ENCODE data around the gene DNAJB7. TPM values are rescaled to one million over a fixed set of nuclear protein-coding genes. Genes with fewer than 3 reads are reported as not detected.

The DNAJB7 gene
- total RNA-seq, 1 experiment from 2014 or later = not detected

DNA sequence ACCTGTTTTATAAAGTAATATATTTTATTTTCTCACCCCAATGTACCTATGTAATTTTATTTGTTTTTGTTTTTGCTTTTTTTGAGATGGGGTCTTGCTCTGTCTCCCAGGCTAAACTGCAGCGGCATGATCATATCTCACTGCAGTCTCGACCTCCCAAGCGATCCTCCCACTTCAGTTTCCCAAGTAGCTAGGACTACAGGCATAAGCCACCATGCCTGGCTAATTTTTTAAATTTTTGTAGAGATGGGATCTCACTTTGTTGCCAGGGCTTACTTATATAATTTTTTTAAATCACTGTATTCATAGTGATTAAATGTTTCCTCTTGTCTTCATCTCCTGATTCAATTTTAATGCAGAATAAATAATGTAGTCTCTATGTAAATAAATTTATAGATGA lies 13.2 kb upstream of the DNAJB7 start:
- H3K79me2 ChIP-seq (ENCODE audit: insufficient read depth, low read length) = no peaks in the 10 kb centered on the region
- H3K36me3 Mint-ChIP-seq (ENCODE audit: insufficient read depth in 1 of 3, low read depth in 3 of 3) = peaks cover 2 to 9% (median 4%) of the 10 kb centered on the region in 3 experiments; a peak in 5 of 7 replicates
- H3K79me1 ChIP-seq (ENCODE audit: insufficient read depth, low read depth, low read length, poor library complexity, severe bottlenecking) = no peaks in the 10 kb centered on the region
- TF ChIP-seq, protein P1, sequence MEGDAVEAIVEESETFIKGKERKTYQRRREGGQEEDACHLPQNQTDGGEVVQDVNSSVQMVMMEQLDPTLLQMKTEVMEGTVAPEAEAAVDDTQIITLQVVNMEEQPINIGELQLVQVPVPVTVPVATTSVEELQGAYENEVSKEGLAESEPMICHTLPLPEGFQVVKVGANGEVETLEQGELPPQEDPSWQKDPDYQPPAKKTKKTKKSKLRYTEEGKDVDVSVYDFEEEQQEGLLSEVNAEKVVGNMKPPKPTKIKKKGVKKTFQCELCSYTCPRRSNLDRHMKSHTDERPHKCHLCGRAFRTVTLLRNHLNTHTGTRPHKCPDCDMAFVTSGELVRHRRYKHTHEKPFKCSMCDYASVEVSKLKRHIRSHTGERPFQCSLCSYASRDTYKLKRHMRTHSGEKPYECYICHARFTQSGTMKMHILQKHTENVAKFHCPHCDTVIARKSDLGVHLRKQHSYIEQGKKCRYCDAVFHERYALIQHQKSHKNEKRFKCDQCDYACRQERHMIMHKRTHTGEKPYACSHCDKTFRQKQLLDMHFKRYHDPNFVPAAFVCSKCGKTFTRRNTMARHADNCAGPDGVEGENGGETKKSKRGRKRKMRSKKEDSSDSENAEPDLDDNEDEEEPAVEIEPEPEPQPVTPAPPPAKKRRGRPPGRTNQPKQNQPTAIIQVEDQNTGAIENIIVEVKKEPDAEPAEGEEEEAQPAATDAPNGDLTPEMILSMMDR (conservative IDR thresholded peaks at IDR 0.05) = no peak
- H3K27me3 ChIP-seq (ENCODE audit: insufficient read depth, low read length) = no peaks in the 10 kb centered on the region
- no peak overlapping the region for H3K23ac ChIP-seq (ENCODE audit: insufficient read length, low read depth, low read length)
- H2BK20ac ChIP-seq (ENCODE audit: low read depth, low read length, poor library complexity, severe bottlenecking) = no peak overlapping the region
- no peak overlapping the region for H3K27ac ChIP-seq (ENCODE audit: insufficient read length, low read depth, low read length)
- H3K4me1 Mint-ChIP-seq = no peaks in the 10 kb centered on the region
- no peaks in the 10 kb centered on the region for H3K23me2 ChIP-seq (ENCODE audit: insufficient read length, low read depth, low read length, poor library complexity, severe bottlenecking)
- no CpG with 5 or more reads among the region's 3 CpGs for WGBS (ENCODE audit: extremely low coverage, insufficient read length, low lambda C conversion rate)
- no peak overlapping the region for H2AFZ ChIP-seq (ENCODE audit: low read length)
- no peak overlapping the region for H2BK12ac ChIP-seq (ENCODE audit: insufficient read length, low read depth, low read length)
- H4K20me1 ChIP-seq (ENCODE audit: control insufficient read depth, insufficient read depth, insufficient read length) = no peaks in the 10 kb centered on the region
- no peak overlapping the region for H3K4ac ChIP-seq (ENCODE audit: low read depth, low read length)
- H3K9me3 ChIP-seq (ENCODE audit: control insufficient read depth, low read depth, low read length) = no peaks in the 10 kb centered on the region
- no peaks in the 10 kb centered on the region for H3K9me3 Mint-ChIP-seq
- H3K4me2 ChIP-seq (ENCODE audit: insufficient read depth, insufficient read length, low read length) = no peak overlapping the region
- H3K9ac ChIP-seq (ENCODE audit: extremely low read depth, insufficient read length, low read length) = no peak overlapping the region
- H3K56ac ChIP-seq (ENCODE audit: insufficient read length, low read depth, low read length) = no peak overlapping the region
- no peak overlapping the region for H2BK120ac ChIP-seq (ENCODE audit: low read depth, low read length, poor library complexity, severe bottlenecking)
- DNase-seq = no peak
- H3K27ac Mint-ChIP-seq = no peak overlapping the region
- no peak overlapping the region for H4K5ac ChIP-seq (ENCODE audit: insufficient read length, low read depth, low read length)
- no peak overlapping the region for H3K18ac ChIP-seq (ENCODE audit: insufficient read length, low read depth, low read length)
- no peak overlapping the region for H2AK5ac ChIP-seq (ENCODE audit: insufficient read length, low read length)
- no peak overlapping the region for H3T11ph ChIP-seq (ENCODE audit: low read length)
- H4K91ac ChIP-seq (ENCODE audit: insufficient read length, low read depth, low read length) = no peak overlapping the region
- no peak overlapping the region for H3K4me3 Mint-ChIP-seq
- H2BK5ac ChIP-seq (ENCODE audit: insufficient read length, low read length) = no peak overlapping the region
- H3K14ac ChIP-seq (ENCODE audit: insufficient read depth, low read length) = no peak overlapping the region
- H2BK15ac ChIP-seq (ENCODE audit: low read depth, low read length) = no peak overlapping the region
- H3K27me3 Mint-ChIP-seq (ENCODE audit: low read depth) = no peaks in the 10 kb centered on the region
- no peak overlapping the region for H4K8ac ChIP-seq (replicated peaks; ENCODE audit: insufficient read length, low read depth, low read length)
- no peaks in the 10 kb centered on the region for H3K4me1 ChIP-seq (ENCODE audit: insufficient read depth, low read length)
